Measurements from ENCODE around the gene IL34.

GRCh38 chr16:70605283-70605657 is 41.1 kb upstream of the IL34 start:
- TF ChIP-seq POLR2A (IDR thresholded peaks at IDR 0.05; ENCODE audit: low read length) (no peak), GATA1 (IDR thresholded peaks at IDR 0.05; ENCODE audit: low read depth, low read length) (no peak)

All from erythroblast (primary cell).